GM12892 (cell line): ENCODE measurements around the gene ADAMTSL1.

Source experiments
- DNase-seq: peaks from one replicate; pipeline ENCODE4 v3.0.0; 2011; ENCODE audit not compliant: insufficient read length
- FAIRE-seq: peaks from 2 replicates; lab custom pipeline; 2011; peaks lifted over from hg19 to GRCh38; lab: Jason Lieb, UNC
- POLR2A ChIP-seq: IDR thresholded peaks from 2 replicates; pipeline ENCODE4 v1.6.1; 2011; ENCODE audit warnings: low read depth, low read length, control low read depth
- POLR2AphosphoS5 ChIP-seq: IDR thresholded peaks from 2 replicates; pipeline ENCODE4 v1.6.1; 2011; ENCODE audit warnings: low read depth, low read length, control low read depth
- TAF1 ChIP-seq: IDR thresholded peaks from 2 replicates; pipeline ENCODE4 v1.6.1; 2011; ENCODE audit warnings: low read depth, mild to moderate bottlenecking, control low read depth, low read length, borderline replicate concordance

ADAMTSL1 gene

GRCh38 chr9:18806232-18807080, 332.5 kb downstream of the ADAMTSL1 start:
- DNase-seq (no peak), FAIRE-seq (no peak)
- no peak for TF ChIP-seq POLR2AphosphoS5
- TF ChIP-seq TAF1: no peak
- no peak for TF ChIP-seq POLR2A

DNA sequence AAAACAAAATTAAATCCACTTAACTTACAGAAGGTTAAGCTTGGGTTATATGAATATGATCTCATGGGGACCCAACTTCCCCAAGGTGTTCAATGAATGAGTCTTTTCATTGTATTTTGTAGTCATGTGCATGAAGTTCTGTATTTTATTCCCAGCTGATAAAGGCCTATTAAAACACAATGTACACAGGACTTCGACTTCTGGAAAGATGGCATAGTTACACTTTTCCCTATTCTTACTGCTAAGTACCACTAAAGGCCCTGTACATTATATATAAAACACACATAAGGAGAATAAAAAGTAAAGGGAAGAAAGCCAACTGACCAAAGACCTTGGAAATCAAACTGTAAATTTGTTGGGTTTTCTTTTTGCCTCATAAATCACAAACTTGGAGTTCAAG, 336.6 kb downstream of the ADAMTSL1 start:
- FAIRE-seq (no peak), DNase-seq (no peak)
- TF ChIP-seq POLR2AphosphoS5 (no peak), POLR2A (no peak), TAF1 (no peak)

GRCh38 chr9:18811171-18811570, 337.2 kb downstream of the ADAMTSL1 start:
- TF ChIP-seq TAF1 (no peak), POLR2AphosphoS5 (no peak), POLR2A (no peak)
- FAIRE-seq (no peak), DNase-seq (no peak)

GRCh38 chr9:18819418-18819817, 345.5 kb downstream of the ADAMTSL1 start:
- FAIRE-seq (no peak), DNase-seq (no peak)
- no peak for TF ChIP-seq TAF1
- no peak for TF ChIP-seq POLR2A
- TF ChIP-seq POLR2AphosphoS5: no peak

DNA sequence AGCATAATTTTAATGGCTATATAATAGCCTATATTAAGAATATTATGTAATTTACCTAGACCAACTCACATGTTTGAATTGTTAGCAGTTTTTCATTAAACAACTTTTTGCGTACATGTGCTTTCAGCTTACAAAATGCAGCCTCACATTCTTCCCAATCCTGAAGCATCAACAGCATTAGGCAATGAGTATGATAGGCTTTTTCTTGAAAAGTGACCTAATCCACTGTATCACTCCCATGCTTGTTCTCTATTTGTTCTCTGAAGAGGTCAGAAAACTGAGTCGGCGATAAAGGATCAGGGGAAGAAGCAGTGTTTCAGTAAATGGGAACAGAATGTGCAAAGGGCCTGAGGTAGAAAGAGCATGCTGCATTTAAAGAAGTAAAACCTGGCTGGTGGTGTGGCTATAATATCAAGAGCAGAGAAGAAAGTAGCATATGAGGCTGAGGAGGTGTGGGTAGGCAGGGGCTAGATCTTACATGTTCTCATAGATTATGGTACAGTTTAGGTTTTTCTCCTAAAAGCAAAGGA, 346.7 kb downstream of the ADAMTSL1 start:
- no peak for FAIRE-seq

GRCh38 chr9:18821788-18822187, 347.8 kb downstream of the ADAMTSL1 start:
- no peak for DNase-seq
- TF ChIP-seq POLR2AphosphoS5: no peak
- no peak for TF ChIP-seq POLR2A
- no peak for TF ChIP-seq TAF1
- no peak for FAIRE-seq

More for the DNA sequence above, 346.7 kb downstream of the ADAMTSL1 start:
- TF ChIP-seq POLR2AphosphoS5 (no peak), POLR2A (no peak), TAF1 (no peak)
- DNase-seq: no peak

DNA sequence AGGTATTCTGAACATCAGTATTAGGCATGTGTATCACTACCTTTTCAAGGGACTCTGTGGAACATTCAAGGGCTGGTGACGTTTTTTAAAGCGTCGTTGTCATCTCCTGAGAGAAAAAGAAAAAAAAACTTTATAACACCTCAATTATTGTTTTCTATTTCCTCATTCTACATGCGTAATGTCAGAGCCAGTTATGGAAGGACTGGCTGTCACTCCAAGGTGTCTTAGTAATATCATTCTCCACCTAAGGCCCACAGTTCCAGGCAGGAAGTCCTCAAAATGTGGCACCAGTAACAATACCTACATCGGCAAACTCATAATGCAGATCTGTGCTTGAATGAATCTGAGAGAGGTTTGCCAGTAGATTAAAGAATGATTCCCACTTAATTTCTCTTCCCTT, 348.9 kb downstream of the ADAMTSL1 start:
- no peak for FAIRE-seq
- no peak for DNase-seq
- TF ChIP-seq POLR2AphosphoS5: no peak
- TF ChIP-seq TAF1: no peak
- no peak for TF ChIP-seq POLR2A

- TF ChIP-seq POLR2A (no peak), TAF1 (no peak), POLR2AphosphoS5 (no peak)
- FAIRE-seq (peak; percentile 14), DNase-seq (no peak)
Measured at GRCh38 chr9:18824095-18824666, 350.2 kb downstream of the ADAMTSL1 start.

DNA sequence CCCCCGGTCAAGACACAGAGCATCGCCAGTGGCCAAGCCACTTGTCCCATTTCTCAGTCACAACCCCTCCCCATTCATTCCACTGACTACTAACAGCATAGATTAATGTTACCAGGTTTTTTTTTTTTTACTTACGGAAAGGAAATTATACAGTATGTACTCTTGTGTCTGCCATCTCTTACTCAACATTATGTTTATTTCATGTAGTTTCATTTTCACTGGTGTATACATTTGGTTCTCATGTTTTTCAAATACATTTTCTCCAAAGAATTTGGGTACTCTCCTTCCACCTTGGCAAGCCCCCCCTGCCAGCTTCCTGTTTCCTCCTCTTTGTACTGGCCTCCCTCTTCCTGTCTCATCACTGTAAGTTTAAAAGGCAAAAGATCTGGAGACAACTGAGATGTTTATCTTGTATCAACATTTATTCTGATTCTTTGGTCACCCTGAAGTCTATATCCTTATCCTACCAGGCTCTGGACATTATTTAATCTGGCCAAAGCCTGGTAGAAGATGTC, 351.8 kb downstream of the ADAMTSL1 start:
- DNase-seq (no peak), FAIRE-seq (no peak)
- TF ChIP-seq POLR2AphosphoS5: no peak
- TF ChIP-seq TAF1: no peak
- TF ChIP-seq POLR2A: no peak

- FAIRE-seq (no peak), DNase-seq (no peak)
- TF ChIP-seq POLR2AphosphoS5: no peak
- no peak for TF ChIP-seq TAF1
- TF ChIP-seq POLR2A: no peak
Measured at GRCh38 chr9:18826248-18826647, 352.3 kb downstream of the ADAMTSL1 start.

DNA sequence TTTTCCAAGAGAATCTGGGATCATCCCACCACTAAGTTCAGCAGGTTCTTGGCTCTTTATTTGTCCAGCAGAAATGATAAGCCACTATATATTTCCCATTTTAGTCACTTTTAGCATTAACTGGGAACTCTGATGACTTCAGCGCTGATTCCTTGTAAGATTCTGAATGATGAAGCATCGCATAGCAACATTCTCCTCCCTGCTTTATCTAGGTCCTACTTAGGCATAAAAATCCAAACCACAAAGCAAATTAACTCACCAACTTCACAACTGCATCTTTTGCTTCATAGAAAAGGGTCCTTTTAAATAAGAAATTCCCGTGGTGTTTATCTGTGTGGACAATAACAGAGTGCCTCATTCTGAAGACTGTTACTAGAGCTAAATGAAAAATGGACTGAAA, 355.1 kb downstream of the ADAMTSL1 start:
- TF ChIP-seq POLR2AphosphoS5 (no peak), TAF1 (no peak), POLR2A (no peak)
- DNase-seq (no peak), FAIRE-seq (no peak)
